IMR-90 (cell line): ENCODE measurements around the gene PGA5. TPM values are rescaled to one million over a fixed set of nuclear protein-coding genes. Genes with fewer than 3 reads are reported as not detected.

Experiments
- MAFK ChIP-seq: IDR thresholded peaks from 2 replicates; pipeline ENCODE4 v1.6.1; 2012; ENCODE audit warnings: low read depth, low read length, improper control_type of control experiment
- polyA plus RNA-seq, 3 experiments: library from polyadenylated mRNA; depleted of rRNA; stranded (reverse); fragments of >200 nt; gene quantifications; 2 replicates each; pipeline ENCODE4 v1.2.3, GENCODE V29; 2012; ENCODE audit warnings: low replicate concordance in 1 of 3
- total RNA-seq: library from RNA; depleted of rRNA; stranded (reverse); fragments of >200 nt; gene quantifications from 2 replicates; pipeline ENCODE4 v1.2.3, GENCODE V29; 2012
- TF ChIP-seq, protein P1 (sequence below): conservative IDR thresholded peaks from 2 replicates; pipeline ENCODE4 v1.5.1; 2012; ENCODE audit warnings: mild to moderate bottlenecking, low read depth, low read length, improper control_type of control experiment

Gene PGA5
- total and polyA plus RNA-seq, 2 of the 4 experiments (the other 2 are of a cell fraction): not detected

DNA sequence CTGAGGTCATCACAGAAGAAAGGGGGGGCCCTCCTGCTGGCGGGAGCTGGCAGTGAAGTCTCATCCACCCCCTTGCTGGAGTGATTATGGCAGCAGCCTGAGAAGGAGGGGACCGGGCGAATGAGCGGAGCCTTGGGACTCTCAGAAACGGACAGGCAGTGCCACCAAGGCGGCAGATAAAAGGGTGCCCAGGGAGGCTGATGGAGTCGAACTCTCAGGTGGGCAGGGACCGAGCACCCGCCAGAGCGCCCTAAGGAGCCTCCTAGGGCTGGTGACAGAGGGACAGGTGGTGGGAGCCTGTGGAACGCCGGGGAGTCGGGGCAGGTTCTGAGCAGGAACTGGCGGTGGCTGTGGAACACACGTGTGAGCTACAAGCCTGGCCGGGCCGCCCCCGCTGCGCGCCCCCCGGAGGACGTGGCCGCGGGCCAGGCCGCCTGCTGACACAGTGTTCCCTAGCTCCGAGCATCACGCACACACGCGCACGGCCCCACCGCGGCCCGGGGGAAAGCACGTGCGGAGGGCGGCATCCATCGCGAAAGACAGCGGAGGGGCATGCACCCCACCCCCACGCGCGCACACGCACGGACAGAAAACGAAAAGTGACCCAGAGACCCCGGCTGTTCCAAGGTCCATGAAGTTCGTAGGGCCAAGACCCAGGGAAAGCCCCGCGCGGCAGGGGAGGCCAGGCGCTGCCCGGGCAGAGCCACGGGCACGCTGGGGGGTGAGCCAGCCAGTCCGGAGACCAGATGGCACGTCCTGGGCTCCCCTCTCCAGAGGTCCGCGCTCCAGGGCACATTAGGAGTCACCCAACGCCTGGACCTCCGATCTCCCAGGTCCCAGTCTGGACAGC is 53.1 kb downstream of the PGA5 start (continued):
- TF ChIP-seq, protein P1, sequence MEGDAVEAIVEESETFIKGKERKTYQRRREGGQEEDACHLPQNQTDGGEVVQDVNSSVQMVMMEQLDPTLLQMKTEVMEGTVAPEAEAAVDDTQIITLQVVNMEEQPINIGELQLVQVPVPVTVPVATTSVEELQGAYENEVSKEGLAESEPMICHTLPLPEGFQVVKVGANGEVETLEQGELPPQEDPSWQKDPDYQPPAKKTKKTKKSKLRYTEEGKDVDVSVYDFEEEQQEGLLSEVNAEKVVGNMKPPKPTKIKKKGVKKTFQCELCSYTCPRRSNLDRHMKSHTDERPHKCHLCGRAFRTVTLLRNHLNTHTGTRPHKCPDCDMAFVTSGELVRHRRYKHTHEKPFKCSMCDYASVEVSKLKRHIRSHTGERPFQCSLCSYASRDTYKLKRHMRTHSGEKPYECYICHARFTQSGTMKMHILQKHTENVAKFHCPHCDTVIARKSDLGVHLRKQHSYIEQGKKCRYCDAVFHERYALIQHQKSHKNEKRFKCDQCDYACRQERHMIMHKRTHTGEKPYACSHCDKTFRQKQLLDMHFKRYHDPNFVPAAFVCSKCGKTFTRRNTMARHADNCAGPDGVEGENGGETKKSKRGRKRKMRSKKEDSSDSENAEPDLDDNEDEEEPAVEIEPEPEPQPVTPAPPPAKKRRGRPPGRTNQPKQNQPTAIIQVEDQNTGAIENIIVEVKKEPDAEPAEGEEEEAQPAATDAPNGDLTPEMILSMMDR: 0 out of 2 replicates have a peak, but pooled peaks have one; percentile 7
- TF ChIP-seq MAFK: no peak
